Aorta (tissue), 5 donors: Measurements from ENCODE around the gene KDM2A. TPM values are rescaled to one million over a fixed set of nuclear protein-coding genes. Genes with fewer than 3 reads are reported as not detected.

Experiments used
- ATAC-seq: fragments of 200-7000 bp; cut with Tn5 transposase; one replicate; pipeline ENCODE4 v1.9.1; 2022; ENCODE audit warnings: moderate library complexity; ENCODE audit not compliant: low FRiP score
- DNase-seq, 2 donors: peaks; one replicate each; pipeline ENCODE4 v3.0.0-alpha.2; 2020
- H3K27ac ChIP-seq, 2 donors: one replicate each; pipeline ENCODE4 v1.5.1; 2013; ENCODE audit warnings: low read length in 2 of 2, mild to moderate bottlenecking in 2 of 2, moderate library complexity in 2 of 2, control low read depth in 1 of 2, inconsistent platforms in 1 of 2, low read depth in 1 of 2
- H3K27me3 ChIP-seq, 2 donors: one replicate each; pipeline ENCODE4 v1.6.1; 2013; ENCODE audit warnings: control low read depth in 1 of 2, low read length in 1 of 2, mild to moderate bottlenecking in 1 of 2, moderate library complexity in 1 of 2; ENCODE audit not compliant: insufficient read depth in 2 of 2, control insufficient read depth in 1 of 2
- H3K36me3 ChIP-seq, 2 donors: one replicate each; pipeline ENCODE4 v1.6.1; 2013; ENCODE audit warnings: control low read depth in 1 of 2, low read length in 1 of 2, mild to moderate bottlenecking in 1 of 2; ENCODE audit not compliant: insufficient read depth in 2 of 2, control insufficient read depth in 1 of 2
- H3K4me1 ChIP-seq, 2 donors: one replicate each; pipeline ENCODE4 v1.6.1; 2013; ENCODE audit warnings: low read length in 2 of 2, control low read depth in 1 of 2, mild to moderate bottlenecking in 1 of 2, moderate library complexity in 1 of 2; ENCODE audit not compliant: insufficient read depth in 2 of 2, control insufficient read depth in 1 of 2
- H3K4me3 ChIP-seq, 2 donors: one replicate each; pipeline ENCODE4 v1.5.1; 2013; ENCODE audit warnings: low read length in 2 of 2, control low read depth in 1 of 2, mild to moderate bottlenecking in 1 of 2
- H3K9me3 ChIP-seq: one replicate; pipeline ENCODE4 v1.6.1; 2013; ENCODE audit warnings: mild to moderate bottlenecking, low read length; ENCODE audit not compliant: control insufficient read depth
- WGBS, 2 donors: extraction: QIAGEN DNeasy Blood & Tissue Kit; methylation state at CpG; one replicate each; pipeline ENCODE4 v1.1.7; 2013; 5-methylcytosine and 5-hydroxymethylcytosine counted together
- intact Hi-C, 2 donors: fragments of 100-400 bp; cut with DNase I; formaldehyde crosslinking; loops; one replicate each; pipeline versions ENCODE4 v1.14.2 to v1.15.0; 2022
- polyA plus RNA-seq, 2 donors: library from polyadenylated mRNA; stranded (reverse); fragments of 200-250 nt; gene quantifications; one replicate each; pipeline ENCODE4 v1.2.3, GENCODE V29; 2013
- total RNA-seq, 2 donors: library from RNA; stranded (reverse); fragmentation: NEBNext Ultra II Directional; extraction: Animal tissue kit (Norgen Biotek cat#: 25700); gene quantifications; one replicate each; pipeline ENCODE4 v1.2.1, GENCODE V29; 2021
- donor health status: healthy with polysubstance abuse.
- donor health status: Bipolar disorder and iron deficiency.
- donor health status: DM: no; HTN: no; CAD: no.
- donor health status: DM: no; HTN: no; CAD: no.
- donor health status: DM: yes; HTN: yes; CAD: no.

Gene KDM2A
- total and polyA plus RNA-seq, 4 donors: 11.5 to 106 (median 45.3) TPM

GRCh38 chr11:67281552-67282150, 162.6 kb downstream of the KDM2A start:
- no peak overlapping the region for H3K27ac ChIP-seq
- DNase-seq: peak; percentile 46 to 55
- no peak for ATAC-seq
- WGBS, 2 donors: 84 to 91% methylated on average over 27 of the region's 27 CpGs
- no peaks in the 10 kb centered on the region for H3K4me1 ChIP-seq
- intact Hi-C loops: no loop called here
- H3K36me3 ChIP-seq: peaks cover 0 to 14% of the 10 kb centered on the region in 2 donors
- H3K27me3 ChIP-seq: no peaks in the 10 kb centered on the region
- H3K9me3 ChIP-seq: no peaks in the 10 kb centered on the region
- no peak overlapping the region for H3K4me3 ChIP-seq

- no peaks in the 10 kb centered on the region for H3K27me3 ChIP-seq
- DNase-seq (peak; percentile 40 to 64), ATAC-seq (no peak)
- H3K4me3 ChIP-seq: no peak overlapping the region
- peaks cover 0 to 14% of the 10 kb centered on the region in 2 donors for H3K36me3 ChIP-seq
- 84 to 86% methylated on average over 20 of the region's 20 CpGs for WGBS, 2 donors
- H3K4me1 ChIP-seq: no peaks in the 10 kb centered on the region
- no peaks in the 10 kb centered on the region for H3K9me3 ChIP-seq
- intact Hi-C loops: no loop called here
- H3K27ac ChIP-seq: no peak overlapping the region
These were observed 163.3 kb downstream of the KDM2A start for GRCh38 chr11:67282155-67282875.

GRCh38 chr11:67282876-67283371, 163.9 kb downstream of the KDM2A start:
- no peaks in the 10 kb centered on the region for H3K4me1 ChIP-seq
- intact Hi-C loops: no loop called here
- no peaks in the 10 kb centered on the region for H3K9me3 ChIP-seq
- no peaks in the 10 kb centered on the region for H3K27me3 ChIP-seq
- H3K27ac ChIP-seq: no peak overlapping the region
- DNase-seq: peak; percentile 55 to 59
- 92 to 94% methylated on average over 11 of the region's 11 CpGs for WGBS, 2 donors
- no peak overlapping the region for H3K4me3 ChIP-seq
- H3K36me3 ChIP-seq: peaks cover 0 to 14% of the 10 kb centered on the region in 2 donors
- ATAC-seq: no peak

GRCh38 chr11:67283481-67283963, 164.5 kb downstream of the KDM2A start:
- no peaks in the 10 kb centered on the region for H3K9me3 ChIP-seq
- no peaks in the 10 kb centered on the region for H3K27me3 ChIP-seq
- H3K36me3 ChIP-seq: peaks cover 0 to 14% of the 10 kb centered on the region in 2 donors
- DNase-seq (peak; percentile 64 to 71), ATAC-seq (no peak)
- no peak overlapping the region for H3K27ac ChIP-seq
- WGBS, 2 donors: 87 to 89% methylated on average over 13 of the region's 13 CpGs
- no peaks in the 10 kb centered on the region for H3K4me1 ChIP-seq
- H3K4me3 ChIP-seq: no peak overlapping the region
- intact Hi-C loops: no loop called here

GRCh38 chr11:67284811-67285540, 165.9 kb downstream of the KDM2A start:
- ATAC-seq (no peak), DNase-seq (peak; percentile 56 to 77)
- intact Hi-C loops: no loop called here
- Histone ChIP-seq H3K27ac (no peak overlapping the region), H3K4me1 (no peaks in the 10 kb centered on the region), H3K27me3 (no peaks in the 10 kb centered on the region), H3K9me3 (no peaks in the 10 kb centered on the region), H3K36me3 (peaks cover 0 to 14% of the 10 kb centered on the region in 2 donors), H3K4me3 (no peak overlapping the region)
- 87 to 91% methylated on average over 38 to 45 of the region's 45 CpGs for WGBS, 2 donors

- H3K4me1 ChIP-seq: no peaks in the 10 kb centered on the region
- WGBS, 2 donors: 90% methylated on average over 38 to 39 of the region's 39 CpGs
- H3K27me3 ChIP-seq: no peaks in the 10 kb centered on the region
- DNase-seq (peak; percentile 55 to 72), ATAC-seq (no peak)
- H3K36me3 ChIP-seq: peaks cover 0 to 14% of the 10 kb centered on the region in 2 donors
- intact Hi-C loops: no loop called here
- H3K4me3 ChIP-seq: no peak overlapping the region
- H3K27ac ChIP-seq: no peak overlapping the region
- H3K9me3 ChIP-seq: no peaks in the 10 kb centered on the region
These were observed 166.8 kb downstream of the KDM2A start for GRCh38 chr11:67285541-67286498.

GRCh38 chr11:67286621-67287333, 167.7 kb downstream of the KDM2A start:
- Histone ChIP-seq H3K9me3 (no peaks in the 10 kb centered on the region), H3K27ac (peak overlapping the region in 1 of 2 donors; percentile 2), H3K4me3 (no peak overlapping the region), H3K27me3 (no peaks in the 10 kb centered on the region), H3K36me3 (peaks cover 0 to 16% of the 10 kb centered on the region in 2 donors), H3K4me1 (no peaks in the 10 kb centered on the region)
- peak; percentile 78 for DNase-seq
- 82 to 85% methylated on average over 8 of the region's 8 CpGs for WGBS, 2 donors
- no peak for ATAC-seq
- intact Hi-C loops: no loop called here
